ENCODE results near the gene PTGR3. TPM values are rescaled to one million over a fixed set of nuclear protein-coding genes. Genes with fewer than 3 reads are reported as not detected.
A peak's percentile ranks its signal among the peaks of the same experiment; 100 is the strongest.

Gene PTGR3
- total RNA-seq, 6 experiments from 2014 or later: 9.4 to 30.1 (median 19.8) TPM

- peak in 3 of 4 donors; percentile 13 to 58 (median 44) for ATAC-seq
- intact Hi-C loops (cut with DNase I): no loop called here
Observed at GRCh38 chr18:75214766-75215510, 6.0 kb upstream of the PTGR3 start.

GRCh38 chr18:75214332-75214690 is 5.4 kb upstream of the PTGR3 start:
- intact Hi-C loops (cut with DNase I): no loop called here
- peak overlapping the region; percentile 46 to 91 (median 69) for H3K27ac ChIP-seq
- ATAC-seq: no peak
- no peaks in the 10 kb centered on the region for H3K36me3 ChIP-seq
- no peak for DNase-seq
- peaks cover 0 to 56% (median 22%) of the 10 kb centered on the region in 4 donors for H3K4me1 ChIP-seq
- no peak for TF ChIP-seq CTCF (IDR thresholded peaks at IDR 0.05)
- no peak for TF ChIP-seq POLR2A (IDR thresholded peaks at IDR 0.05)
- H3K27me3 ChIP-seq: no peaks in the 10 kb centered on the region
- no peaks in the 10 kb centered on the region for H3K9me3 ChIP-seq
- no peak overlapping the region for H3K4me3 ChIP-seq
- WGBS (ENCODE audit: insufficient coverage, low coverage, low lambda C conversion rate, missing lambda C conversion rate): 70% methylated on average over 5 of the region's 5 CpGs

More at GRCh38 chr18:75214766-75215510, 6.0 kb upstream of the PTGR3 start:
- 57% methylated on average over 12 of the region's 12 CpGs for WGBS (ENCODE audit: insufficient coverage, low coverage, low lambda C conversion rate, missing lambda C conversion rate)
- Histone ChIP-seq H3K4me1 (peaks cover 0 to 62% (median 24%) of the 10 kb centered on the region in 4 donors), H3K27me3 (no peaks in the 10 kb centered on the region), H3K27ac (peak overlapping the region; percentile 46 to 91 (median 69)), H3K4me3 (no peak overlapping the region), H3K9me3 (no peaks in the 10 kb centered on the region), H3K36me3 (no peaks in the 10 kb centered on the region)
- no peak for DNase-seq
- TF ChIP-seq POLR2A (IDR thresholded peaks at IDR 0.05) (no peak), CTCF (IDR thresholded peaks at IDR 0.05) (no peak)

- ATAC-seq (peak in 1 of 4 donors; percentile 7), DNase-seq (no peak)
- no peaks in the 10 kb centered on the region for H3K27me3 ChIP-seq
- H3K4me3 ChIP-seq: no peak overlapping the region
- no peaks in the 10 kb centered on the region for H3K36me3 ChIP-seq
- peaks cover 0 to 52% (median 22%) of the 10 kb centered on the region in 4 donors for H3K4me1 ChIP-seq
- TF ChIP-seq POLR2A (IDR thresholded peaks at IDR 0.05) (no peak), CTCF (IDR thresholded peaks at IDR 0.05) (no peak)
- WGBS (ENCODE audit: insufficient coverage, low coverage, low lambda C conversion rate, missing lambda C conversion rate): 29% methylated on average over 5 of the region's 5 CpGs
- H3K9me3 ChIP-seq: no peaks in the 10 kb centered on the region
- intact Hi-C loops (cut with DNase I): no loop called here
- H3K27ac ChIP-seq: peak overlapping the region; percentile 46 to 91 (median 69)
Observed at GRCh38 chr18:75213611-75214331, 4.8 kb upstream of the PTGR3 start.

GRCh38 chr18:75212751-75213090 is 3.8 kb upstream of the PTGR3 start:
- TF ChIP-seq CTCF (IDR thresholded peaks at IDR 0.05): no peak
- no peak for TF ChIP-seq POLR2A (IDR thresholded peaks at IDR 0.05)
- ATAC-seq (no peak), DNase-seq (no peak)
- H3K27ac ChIP-seq: peak overlapping the region; percentile 89 to 91 (median 90)
- intact Hi-C loops (cut with DNase I): no loop called here
- H3K4me1 ChIP-seq: peaks cover 0 to 53% (median 22%) of the 10 kb centered on the region in 4 donors
- WGBS (ENCODE audit: insufficient coverage, low coverage, low lambda C conversion rate, missing lambda C conversion rate): 36% methylated on average over 5 of the region's 5 CpGs
- no peaks in the 10 kb centered on the region for H3K27me3 ChIP-seq
- peak overlapping the region in 2 of 3 donors; percentile 57 to 69 for H3K4me3 ChIP-seq
- H3K36me3 ChIP-seq: no peaks in the 10 kb centered on the region
- no peaks in the 10 kb centered on the region for H3K9me3 ChIP-seq
